ENCODE data around the gene THBS3. TPM values are rescaled to one million over a fixed set of nuclear protein-coding genes. Genes with fewer than 3 reads are reported as not detected.

Gene THBS3
- total and polyA plus RNA-seq, 12 donors = 3.8 to 23.5 (median 6.4) TPM

DNA sequence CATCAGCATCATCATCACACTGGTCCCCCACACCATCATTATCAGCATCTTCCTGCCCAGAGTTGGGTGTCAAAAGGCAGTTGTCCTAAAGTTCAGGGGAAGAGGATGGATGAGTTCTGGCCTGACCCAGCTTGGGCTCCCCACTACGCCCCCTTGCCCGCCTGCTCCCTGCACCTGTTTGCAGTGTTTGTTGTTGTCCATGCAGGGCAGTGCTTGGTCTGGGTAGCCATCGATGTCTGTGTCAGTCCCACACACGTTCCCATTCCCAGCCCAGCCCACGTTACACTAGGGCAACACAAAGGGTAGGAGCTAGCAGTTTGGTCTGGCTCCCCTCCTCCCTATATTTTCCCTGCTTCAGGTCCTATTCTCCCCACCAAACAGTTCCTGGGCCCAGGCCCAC, 6.8 kb downstream of the THBS3 start:
- Histone ChIP-seq H3K27ac (no peak overlapping the region), H3K36me3 (peaks cover 0 to 24% (median 0%) of the 10 kb centered on the region in 9 donors), H3K4me1 (peaks cover 0 to 4% (median 0%) of the 10 kb centered on the region in 9 donors), H3K9me3 (no peaks in the 10 kb centered on the region), H3K4me3 (no peak overlapping the region), H3K27me3 (no peaks in the 10 kb centered on the region)
- ATAC-seq = no peak
- TF ChIP-seq, protein P1, sequence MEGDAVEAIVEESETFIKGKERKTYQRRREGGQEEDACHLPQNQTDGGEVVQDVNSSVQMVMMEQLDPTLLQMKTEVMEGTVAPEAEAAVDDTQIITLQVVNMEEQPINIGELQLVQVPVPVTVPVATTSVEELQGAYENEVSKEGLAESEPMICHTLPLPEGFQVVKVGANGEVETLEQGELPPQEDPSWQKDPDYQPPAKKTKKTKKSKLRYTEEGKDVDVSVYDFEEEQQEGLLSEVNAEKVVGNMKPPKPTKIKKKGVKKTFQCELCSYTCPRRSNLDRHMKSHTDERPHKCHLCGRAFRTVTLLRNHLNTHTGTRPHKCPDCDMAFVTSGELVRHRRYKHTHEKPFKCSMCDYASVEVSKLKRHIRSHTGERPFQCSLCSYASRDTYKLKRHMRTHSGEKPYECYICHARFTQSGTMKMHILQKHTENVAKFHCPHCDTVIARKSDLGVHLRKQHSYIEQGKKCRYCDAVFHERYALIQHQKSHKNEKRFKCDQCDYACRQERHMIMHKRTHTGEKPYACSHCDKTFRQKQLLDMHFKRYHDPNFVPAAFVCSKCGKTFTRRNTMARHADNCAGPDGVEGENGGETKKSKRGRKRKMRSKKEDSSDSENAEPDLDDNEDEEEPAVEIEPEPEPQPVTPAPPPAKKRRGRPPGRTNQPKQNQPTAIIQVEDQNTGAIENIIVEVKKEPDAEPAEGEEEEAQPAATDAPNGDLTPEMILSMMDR (IDR thresholded peaks at IDR 0.05) = no peak
- DNase-seq = no peak
- WGBS, 2 donors = 91 to 92% methylated on average over 5 of the region's 5 CpGs
- intact Hi-C loops (cut with DNase I) = loop anchor here in 1 of 10 donors (10.0 kb wide), 1 partner anchor 394 kb away; no protein-coding TSS in a partner anchor

DNA sequence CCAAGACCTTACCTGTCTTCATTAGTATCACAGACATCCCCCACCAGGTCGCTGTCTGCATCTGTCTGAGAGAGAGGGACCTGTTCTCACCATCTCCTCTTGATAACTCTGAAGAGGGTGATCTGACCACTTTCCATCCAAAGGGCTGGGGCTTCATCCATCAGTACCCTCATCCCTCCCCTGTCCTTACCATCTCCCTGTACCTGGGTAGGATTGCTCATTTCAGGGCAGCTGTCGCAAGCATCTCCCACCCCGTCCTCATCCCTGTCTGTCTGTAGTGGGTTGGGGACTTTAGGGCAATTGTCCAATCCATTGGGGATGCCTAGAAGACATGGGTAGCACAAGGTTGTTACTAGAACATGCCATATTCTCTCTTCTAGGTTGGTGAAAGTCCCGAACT, 7.9 kb downstream of the THBS3 start:
- 92% methylated on average over 4 of the region's 4 CpGs for WGBS, 2 donors
- TF ChIP-seq, protein P1 (IDR thresholded peaks at IDR 0.05) = no peak
- ATAC-seq (no peak), DNase-seq (no peak)
- H3K27me3 ChIP-seq = no peaks in the 10 kb centered on the region
- H3K9me3 ChIP-seq = no peaks in the 10 kb centered on the region
- peaks cover 0 to 24% (median 0%) of the 10 kb centered on the region in 9 donors for H3K36me3 ChIP-seq
- H3K4me1 ChIP-seq = peaks cover 5 to 15% (median 9%) of the 10 kb centered on the region in 9 donors
- no peak overlapping the region for H3K4me3 ChIP-seq
- no peak overlapping the region for H3K27ac ChIP-seq
- intact Hi-C loops (cut with DNase I) = loop anchor here in 1 of 10 donors (10.0 kb wide), 1 partner anchor 395 kb away; no protein-coding TSS in a partner anchor

DNA sequence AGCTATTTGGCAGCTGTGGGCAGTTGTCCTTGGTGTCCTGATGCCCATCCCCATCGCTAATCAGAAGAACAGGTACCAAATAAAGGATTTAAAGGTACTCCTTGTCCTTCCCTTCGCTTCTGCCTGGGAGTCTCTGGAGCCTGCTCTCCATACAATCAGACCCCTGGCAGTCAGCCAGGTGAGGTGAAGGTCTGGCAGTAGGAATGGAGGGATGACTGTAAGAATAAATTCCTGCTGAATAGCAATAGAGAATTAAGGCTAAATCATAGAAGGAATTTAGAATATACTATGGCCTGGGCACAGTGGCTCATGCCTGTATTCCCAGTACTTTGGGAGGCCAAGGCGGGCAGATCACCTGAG, 9.2 kb downstream of the THBS3 start:
- 92 to 93% methylated on average over 3 of the region's 3 CpGs for WGBS, 2 donors

GRCh38 chr1:155197901-155198546, 9.7 kb downstream of the THBS3 start:
- DNase-seq (no peak), ATAC-seq (no peak)
- peaks cover 0 to 24% (median 0%) of the 10 kb centered on the region in 9 donors for H3K36me3 ChIP-seq
- TF ChIP-seq, protein P1 (IDR thresholded peaks at IDR 0.05) = no peak
- no peak overlapping the region for H3K27ac ChIP-seq
- no peaks in the 10 kb centered on the region for H3K9me3 ChIP-seq
- intact Hi-C loops (cut with DNase I) = no loop called here
- peaks cover 6 to 31% (median 25%) of the 10 kb centered on the region in 9 donors for H3K4me1 ChIP-seq
- no peak overlapping the region for H3K4me3 ChIP-seq
- H3K27me3 ChIP-seq = no peaks in the 10 kb centered on the region
- 93 to 95% methylated on average over 15 of the region's 15 CpGs for WGBS, 2 donors

More for the DNA sequence above, 9.2 kb downstream of the THBS3 start:
- H3K36me3 ChIP-seq = peaks cover 0 to 24% (median 0%) of the 10 kb centered on the region in 9 donors
- intact Hi-C loops (cut with DNase I) = no loop called here
- H3K27me3 ChIP-seq = no peaks in the 10 kb centered on the region
- ATAC-seq = no peak
- H3K9me3 ChIP-seq = no peaks in the 10 kb centered on the region
- DNase-seq = no peak
- no peak overlapping the region for H3K27ac ChIP-seq
- peaks cover 6 to 26% (median 20%) of the 10 kb centered on the region in 9 donors for H3K4me1 ChIP-seq
- TF ChIP-seq, protein P1 (IDR thresholded peaks at IDR 0.05) = no peak
- H3K4me3 ChIP-seq = no peak overlapping the region
